HTERT RPE-1 (cell line): ENCODE data around the gene ALG1.
"Not testable (repeated sequence)": the region's sequence is repeated elsewhere in the genome, so short reads cannot be mapped to it uniquely, and the experiment has no call there.

Experiments used
- in situ Hi-C: fragments of 300-500 bp; cut with MboI; formaldehyde crosslinking; loops from 4 replicates; pipeline ENCODE4 v1.14.3; 2020; ENCODE audit warnings: low sequenced_read_pairs

ALG1 gene

DNA sequence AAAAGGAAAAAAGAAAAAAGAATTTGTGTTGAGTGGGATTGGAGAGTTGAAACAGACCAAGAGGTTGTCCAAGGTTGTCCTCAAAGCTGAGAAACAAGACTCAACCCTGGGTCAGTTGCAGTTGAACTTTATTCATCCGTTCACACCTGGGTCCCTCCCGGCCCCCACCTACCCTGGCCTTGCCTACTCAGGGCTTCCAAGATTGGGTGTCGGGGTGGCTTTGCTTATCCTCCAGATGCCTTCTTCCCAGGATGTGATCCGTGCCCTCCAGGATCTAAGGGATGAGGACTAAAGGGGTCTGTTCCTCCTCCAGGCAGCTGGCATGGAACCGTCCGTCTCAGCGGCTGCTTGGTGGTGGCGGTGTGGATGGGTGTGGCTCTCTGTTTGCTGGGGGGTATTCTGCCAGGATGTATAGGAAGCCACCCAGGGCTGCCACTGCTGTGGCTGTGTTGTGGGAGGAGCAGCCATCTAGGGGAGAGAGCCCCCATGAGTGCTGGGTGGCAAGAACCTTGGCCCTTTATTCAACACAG is 27.6 kb upstream of the ALG1 start:
- in situ Hi-C loops: no loop called here

DNA sequence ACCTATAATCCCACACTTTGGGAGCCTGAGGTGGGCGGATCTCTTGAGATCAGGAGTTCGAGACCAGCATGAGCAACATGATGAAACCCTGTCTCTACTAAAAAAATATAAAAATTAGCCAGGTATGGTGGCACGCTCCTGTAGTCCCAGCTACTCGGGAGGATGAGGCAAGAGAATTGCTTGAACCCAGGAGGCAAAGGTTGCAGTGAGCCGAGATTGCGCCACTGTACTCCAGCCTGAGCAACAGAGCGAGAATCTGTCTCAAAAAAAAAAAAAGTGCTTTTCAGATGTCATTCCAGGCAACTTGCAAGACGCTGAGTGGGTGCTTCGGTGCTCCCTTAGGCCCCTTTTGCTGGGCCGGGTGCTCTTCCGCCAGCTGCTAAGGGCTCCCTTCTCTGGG is 27.1 kb upstream of the ALG1 start:
- in situ Hi-C loops: not testable (repeated sequence)

GRCh38 chr16:5045499-5046115 is 26.0 kb upstream of the ALG1 start:
- in situ Hi-C loops: no loop called here

DNA sequence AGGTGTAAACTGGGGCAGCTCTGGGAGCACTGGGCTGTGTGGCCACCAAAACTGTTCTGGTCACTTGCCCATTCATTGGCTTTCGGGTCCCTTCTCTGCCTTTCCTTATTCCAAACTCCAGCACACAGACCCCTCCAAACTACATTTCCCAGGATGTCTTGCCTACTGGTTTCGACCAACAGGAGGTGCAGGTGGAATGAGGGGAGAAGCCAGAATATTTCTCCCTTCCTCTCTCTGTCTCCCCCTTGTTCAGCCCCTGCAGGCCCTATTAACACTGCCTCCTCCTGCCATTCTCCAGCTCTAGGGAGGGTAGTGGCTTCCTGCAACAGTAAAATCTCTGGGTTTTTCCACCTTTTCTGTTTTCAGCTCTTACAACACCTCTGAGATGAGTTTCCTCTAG is 24.7 kb upstream of the ALG1 start:
- in situ Hi-C loops: no loop called here

- in situ Hi-C loops: no loop called here
These were observed 16.5 kb upstream of the ALG1 start for GRCh38 chr16:5054876-5055865.

DNA sequence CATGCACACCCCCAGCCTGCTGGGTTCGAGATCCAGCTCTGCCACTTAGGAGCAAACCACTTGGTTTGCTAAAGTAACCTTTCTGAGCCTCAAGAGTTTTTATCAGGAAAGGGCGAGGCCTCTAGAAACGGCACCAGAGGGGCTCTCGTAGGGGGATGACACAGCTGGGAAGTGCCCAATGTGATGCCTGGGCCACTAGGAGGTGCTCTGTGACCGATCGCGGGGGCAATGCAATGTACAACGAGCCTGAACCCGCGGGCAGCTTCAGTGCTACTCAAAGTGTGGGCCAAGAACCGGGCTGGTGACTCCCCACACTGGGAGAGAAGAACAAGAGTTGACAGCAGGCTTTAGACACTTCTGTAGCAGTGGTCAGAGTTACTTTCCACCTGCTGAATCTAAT is 15.3 kb upstream of the ALG1 start:
- in situ Hi-C loops: no loop called here

DNA sequence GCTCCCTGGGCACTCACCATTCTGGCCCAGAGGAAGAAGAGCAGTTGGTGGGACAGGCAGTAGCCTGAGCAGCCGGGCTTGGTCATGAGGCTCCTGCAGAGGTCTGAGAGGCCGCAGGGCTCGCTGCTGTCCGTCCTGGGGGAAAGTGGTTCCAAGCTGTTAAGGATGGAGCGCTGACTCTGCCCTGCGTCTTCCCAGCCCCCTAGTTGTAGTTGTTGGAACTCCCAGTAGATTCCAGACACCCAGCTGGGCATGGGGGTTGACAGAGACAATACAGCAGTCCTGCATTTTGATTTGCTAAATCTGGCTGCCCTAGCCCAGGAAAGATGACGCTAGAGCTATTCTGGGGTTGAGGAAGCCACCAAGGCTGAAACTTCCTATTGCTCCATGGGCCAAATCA is 13.2 kb upstream of the ALG1 start:
- in situ Hi-C loops: no loop called here

DNA sequence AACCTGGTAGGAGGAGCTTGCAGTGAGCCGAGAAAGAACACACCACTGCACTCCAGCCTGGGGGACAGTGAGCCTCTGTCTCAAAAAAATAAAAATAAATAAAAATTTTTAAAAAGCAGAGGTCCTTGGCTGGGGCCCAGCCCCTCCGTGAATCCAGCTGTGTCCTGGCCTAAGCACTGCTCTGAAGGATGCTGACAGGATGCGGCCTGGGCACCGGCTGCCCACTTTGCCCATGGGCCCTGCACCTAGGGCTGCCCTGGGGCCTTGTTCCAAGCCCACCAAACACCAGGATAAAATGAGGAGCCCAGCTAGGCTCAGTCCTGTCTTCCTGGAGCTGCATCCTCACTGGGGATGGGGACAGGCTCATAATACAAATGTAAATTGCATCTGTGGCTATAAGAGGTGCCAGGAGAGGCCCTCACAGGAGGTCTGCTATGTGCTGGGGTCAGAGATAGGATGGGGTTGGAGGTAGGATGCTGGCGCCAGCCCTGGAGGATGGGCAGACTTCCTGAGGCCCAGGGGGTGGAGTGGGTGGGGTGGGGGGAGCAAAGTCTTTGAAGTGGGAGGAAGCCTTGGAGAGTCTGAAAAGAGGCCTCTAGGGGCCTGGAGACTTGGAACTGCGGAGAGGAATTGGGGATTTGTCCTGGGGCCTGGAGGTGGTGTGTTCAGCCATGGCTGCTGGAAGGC is 12.1 kb upstream of the ALG1 start:
- in situ Hi-C loops: no loop called here

DNA sequence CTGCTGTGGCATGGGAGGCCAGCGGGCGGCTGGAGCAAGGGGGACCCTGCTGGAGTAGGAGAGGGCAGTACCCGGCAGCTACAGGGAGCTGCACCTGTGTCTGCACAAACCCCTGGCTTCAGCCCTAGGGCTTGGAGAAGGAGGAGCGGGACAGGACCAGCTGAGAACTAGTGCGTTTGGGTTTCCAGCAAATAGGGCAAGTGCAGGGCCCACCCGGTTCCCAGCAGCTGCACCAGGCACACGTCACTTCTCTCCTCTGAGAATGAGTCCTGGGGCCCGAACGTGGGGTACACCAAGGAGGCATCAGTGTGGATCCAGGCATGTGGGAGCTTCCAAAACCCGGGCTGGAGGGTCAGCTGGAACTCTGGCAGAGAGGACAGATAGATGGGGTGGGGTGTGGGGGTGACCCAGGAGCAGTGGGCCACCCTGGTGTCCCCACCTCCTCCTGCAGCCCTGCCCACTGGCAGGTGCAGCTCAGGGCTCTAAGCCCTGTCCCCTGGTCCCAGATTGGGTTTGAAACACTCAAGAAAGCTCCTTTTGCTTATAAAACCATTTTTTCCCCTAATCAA is 11.5 kb upstream of the ALG1 start:
- in situ Hi-C loops: no loop called here

DNA sequence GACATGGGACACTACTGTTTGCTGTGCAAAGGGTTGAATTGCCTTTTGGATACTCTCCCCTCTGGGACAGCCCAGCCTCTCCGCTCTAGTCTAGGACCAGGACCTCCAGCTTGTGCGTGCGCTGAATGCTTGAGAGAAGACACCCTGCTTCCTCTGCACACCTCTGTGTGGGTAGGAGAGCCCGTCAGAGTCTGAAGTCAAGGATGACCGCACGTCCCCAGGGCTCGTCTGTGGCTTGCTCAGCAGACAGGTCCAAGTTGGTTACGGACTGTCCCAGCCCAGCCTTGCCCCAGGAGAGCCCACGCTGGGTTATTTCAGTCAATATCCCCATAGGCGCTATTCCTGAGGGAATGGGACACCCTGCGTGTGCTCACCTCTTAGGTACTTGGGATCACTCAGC is 9.6 kb upstream of the ALG1 start:
- in situ Hi-C loops: no loop called here

GRCh38 chr16:5062790-5063765 is 8.6 kb upstream of the ALG1 start:
- in situ Hi-C loops: no loop called here

DNA sequence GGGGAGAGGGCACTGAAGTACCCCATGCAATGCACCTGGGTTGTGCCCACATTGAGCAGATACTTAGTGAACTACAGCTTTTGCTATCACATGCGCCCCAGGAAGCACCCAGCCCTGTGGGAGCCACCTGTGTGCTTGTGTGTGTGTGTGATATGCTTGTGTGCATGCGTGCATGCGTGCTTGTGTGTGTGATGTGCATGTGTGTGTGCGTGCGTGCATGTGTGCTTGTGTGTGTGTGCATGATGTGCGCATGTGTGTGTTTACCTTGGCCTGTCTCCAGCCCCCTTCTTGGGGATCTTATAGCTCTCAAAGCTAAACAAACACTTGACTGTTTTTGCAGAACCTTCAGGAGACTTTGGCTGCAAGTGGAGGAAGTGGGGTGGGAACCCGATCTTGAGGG is 6.7 kb upstream of the ALG1 start:
- in situ Hi-C loops: no loop called here

DNA sequence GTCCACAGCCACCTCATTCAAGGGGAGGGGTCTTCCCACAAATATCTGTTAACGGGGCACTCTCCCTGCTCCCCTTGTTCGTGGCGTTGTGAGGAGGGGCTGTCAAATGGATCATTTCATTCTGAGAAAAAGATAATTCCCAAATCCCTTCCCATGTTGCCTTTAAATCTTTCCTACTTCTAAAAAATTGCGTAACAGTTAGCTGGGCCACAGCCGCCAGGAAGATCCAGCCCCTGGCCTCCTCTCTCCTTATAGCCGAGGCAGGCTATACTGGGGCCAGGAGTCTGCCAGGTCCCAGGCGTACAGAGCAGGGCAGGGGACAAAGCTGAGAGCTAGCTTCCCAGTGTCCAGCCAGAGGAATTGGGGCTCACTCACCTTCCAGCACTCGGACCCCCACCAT is 6.3 kb upstream of the ALG1 start:
- in situ Hi-C loops: no loop called here

GRCh38 chr16:5065813-5066212 is 5.8 kb upstream of the ALG1 start, which contains the start of gene C16orf89:
TSS of gene C16orf89 (minus strand) at chr16:5065956. CDS start at chr16:5065908, 48 bp downstream.
- in situ Hi-C loops: no loop called here

- in situ Hi-C loops: no loop called here
These were observed 5.1 kb upstream of the ALG1 start for GRCh38 chr16:5066511-5066910.

DNA sequence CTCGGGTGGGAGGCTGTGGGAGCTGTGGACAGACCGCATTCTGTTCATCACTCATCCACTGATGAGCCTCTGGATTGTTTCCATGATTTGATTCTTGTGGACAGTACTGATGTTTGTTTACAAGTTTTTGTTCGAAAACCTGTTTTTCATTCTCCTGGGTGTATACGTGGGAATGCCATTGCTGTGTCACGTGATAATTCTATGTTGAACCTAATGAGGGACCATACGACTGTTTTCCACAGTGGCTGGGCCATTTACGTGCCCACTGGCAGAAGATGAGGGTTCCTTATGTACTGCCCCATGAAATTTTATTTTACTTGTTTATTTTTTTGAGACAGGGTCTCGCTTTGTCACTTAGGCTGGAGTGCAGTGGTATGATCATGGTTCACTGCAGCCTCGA is 2.6 kb upstream of the ALG1 start:
- in situ Hi-C loops: no loop called here

- in situ Hi-C loops: no loop called here
These were observed 1.8 kb upstream of the ALG1 start for GRCh38 chr16:5069854-5070253.

- in situ Hi-C loops: no loop called here
These were observed 1.0 kb upstream of the ALG1 start for GRCh38 chr16:5070431-5071186.

GRCh38 chr16:5071341-5071680 is 332 bp upstream of the ALG1 start:
- in situ Hi-C loops: no loop called here
